HepG2 (cell line): ENCODE measurements around the gene HSD17B8.
A peak's percentile ranks its signal among the peaks of the same experiment; 100 is the strongest.

Experiments
- POLR2A ChIP-seq, 2 experiments: IDR thresholded peaks; 2 replicates each; pipeline ENCODE4 v1.6.1; 2011; ENCODE audit warnings: low read depth in 2 of 2, low read length in 2 of 2, mild to moderate bottlenecking in 1 of 2, moderate library complexity in 1 of 2; ENCODE audit not compliant: insufficient read depth in 1 of 2
- SETDB1 ChIP-seq: sonication (generic); formaldehyde crosslinking; IDR thresholded peaks from 2 replicates; pipeline ENCODE4 v1.5.1; 2020; ENCODE audit warnings: missing genetic modification reagents, mild to moderate bottlenecking, borderline replicate concordance
- TEAD2 ChIP-seq: sonication (generic); formaldehyde crosslinking; IDR thresholded peaks from 2 replicates; pipeline ENCODE4 v1.9.0; 2021; ENCODE audit warnings: missing genetic modification reagents
- TP53 ChIP-seq: sonication (generic); formaldehyde crosslinking; conservative IDR thresholded peaks from 2 replicates; pipeline ENCODE4 v1.4.0; 2020; ENCODE audit warnings: missing genetic modification reagents
- TF ChIP-seq, protein P1 (sequence below): IDR thresholded peaks from 2 replicates; pipeline ENCODE4 v1.6.1; 2012; ENCODE audit warnings: inconsistent platforms

DNA sequence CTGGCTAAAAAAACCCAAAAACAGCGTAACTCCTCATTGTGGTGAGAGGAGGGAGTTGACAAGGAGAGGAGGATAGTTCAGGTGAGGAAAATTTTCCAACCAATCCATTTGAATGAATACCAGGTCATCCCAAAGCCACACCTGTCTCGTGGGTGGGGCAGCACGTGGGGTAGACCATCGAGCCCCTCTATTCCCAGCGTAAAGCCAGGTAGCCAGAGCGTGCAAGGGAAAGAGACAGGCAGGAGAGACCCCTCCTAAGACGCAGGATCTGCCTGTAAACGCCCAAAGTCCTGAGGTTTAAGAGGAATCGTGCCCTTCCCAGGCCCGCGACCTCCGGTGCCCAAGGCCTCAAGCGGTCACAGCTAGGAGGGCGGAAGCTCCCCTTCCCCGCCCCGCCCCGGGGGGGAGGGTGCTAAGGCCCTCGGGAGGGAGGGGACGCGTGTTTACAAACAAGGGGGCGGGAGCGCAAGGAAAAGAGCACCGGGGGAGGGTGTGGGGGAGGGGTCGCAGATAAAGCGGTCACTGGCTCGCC lies 4.7 kb upstream of the HSD17B8 start:
- TF ChIP-seq, protein P1, sequence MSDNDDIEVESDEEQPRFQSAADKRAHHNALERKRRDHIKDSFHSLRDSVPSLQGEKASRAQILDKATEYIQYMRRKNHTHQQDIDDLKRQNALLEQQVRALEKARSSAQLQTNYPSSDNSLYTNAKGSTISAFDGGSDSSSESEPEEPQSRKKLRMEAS = no peak
- no peak for TF ChIP-seq TP53 (CRISPR knock-in tag)
- TF ChIP-seq POLR2A (IDR thresholded peaks at IDR 0.05; ENCODE audit: insufficient read depth in 1 of 2, low read depth in 2 of 2, low read length in 2 of 2) = no peak; a peak in 1 of 4 replicates
- TF ChIP-seq SETDB1 (CRISPR knock-in tag) = peak; percentile 54; the same call in 1 of the 2 replicates
- no peak for TF ChIP-seq TEAD2 (CRISPR knock-in tag)
